Measurements from ENCODE around the gene PTPRG. TPM values are rescaled to one million over a fixed set of nuclear protein-coding genes. Genes with fewer than 3 reads are reported as not detected.

The PTPRG gene
- total and polyA plus RNA-seq, 10 of the 15 experiments (the other 5 are each of a cell fraction or from before 2014, with no cell fraction given): 0.29 to 20.7 (median 1.4) TPM

- no peak for TF ChIP-seq RELA (IDR thresholded peaks at IDR 0.05; ENCODE audit: borderline replicate concordance, partially characterized antibody)
- no peak for TF ChIP-seq CREM (IDR thresholded peaks at IDR 0.05; ENCODE audit: low read depth)
- no peak for TF ChIP-seq RBBP5 (conservative IDR thresholded peaks at IDR 0.05)
- no peak for TF ChIP-seq NR2C2 (IDR thresholded peaks at IDR 0.05; ENCODE audit: borderline replicate concordance, control insufficient read depth, insufficient read length, low read depth)
- TF ChIP-seq ATF7 (IDR thresholded peaks at IDR 0.05; ENCODE audit: low read depth): no peak
- no peak for TF ChIP-seq JUNB (IDR thresholded peaks at IDR 0.05)
- TF ChIP-seq E4F1 (IDR thresholded peaks at IDR 0.05; ENCODE audit: borderline replicate concordance, partially characterized antibody): no peak
- no peak for TF ChIP-seq ZBTB11 (CRISPR knock-in tag; IDR thresholded peaks at IDR 0.05)
Measured at GRCh38 chr3:61649381-61650170, 88.2 kb downstream of the PTPRG start (continued).
